HepG2 (cell line): ENCODE data around the gene CLTCL1. TPM values are rescaled to one million over a fixed set of nuclear protein-coding genes. Genes with fewer than 3 reads are reported as not detected.

Experiments
- ATAC-seq: fragments of 200-7000 bp; cut with Tn5 transposase; 3 replicates; pipeline ENCODE4 v1.9.1; 2020; ENCODE audit warnings: mild to moderate bottlenecking, moderate library complexity
- BruUV-seq: library from RNA; stranded (reverse); fragments of 400-500 nt; replicated peaks from 2 replicates; lab custom pipeline; 2021; lab: Mats Ljungman, UMichigan
- CTCF ChIA-PET: fragments of 300-600 bp; formaldehyde crosslinking; extraction: SDS; loops from one replicate; lab custom pipeline; 2021; ENCODE audit warnings: low total read pairs, inconsistent platforms, low intra/inter-chr PET ratio; lab: Yijun Ruan, JAX
- POLR2A ChIA-PET: fragments of 350-600 bp; sonication (Branson Sonifier 250); formaldehyde crosslinking; loops from one replicate; lab custom pipeline; 2020; ENCODE audit warnings: antibody characterized with exemption, inconsistent platforms; lab: Yijun Ruan, JAX
- DNase-seq: peaks from one replicate; pipeline ENCODE4 v3.0.0-alpha.2; 2015; ENCODE audit warnings: low spot score
- FAIRE-seq: peaks from 3 replicates; lab custom pipeline; 2011; peaks lifted over from hg19 to GRCh38; lab: Jason Lieb, UNC
- H2AFZ ChIP-seq: one replicate; pipeline ENCODE4 v1.6.1; 2011; ENCODE audit warnings: low read length, inconsistent platforms
- H3K27ac ChIP-seq: fragments of 300-600 bp; 3 replicates; pipeline ENCODE4 v1.8.0; 2011; ENCODE audit warnings: mixed run types, mild to moderate bottlenecking, mixed read lengths, low read length, inconsistent platforms; ENCODE audit not compliant: insufficient read depth; ENCODE audit errors: extremely low read length
- H3K27me3 ChIP-seq, 2 experiments: fragments of 200-600 bp in 1 of 2; 2 replicates in 1 of 2; 3 replicates in 1 of 2; pipeline versions ENCODE4 v1.6.0 to v1.8.0; 2011; ENCODE audit warnings: low read length in 2 of 2, mild to moderate bottlenecking in 2 of 2, moderate library complexity in 2 of 2, inconsistent platforms in 1 of 2; ENCODE audit not compliant: insufficient read depth in 2 of 2, control insufficient read depth in 1 of 2
- H3K36me3 ChIP-seq, 2 experiments: fragments of 200-600 bp in 1 of 2; replicated peaks in 1 of 2; 2 replicates in 1 of 2; 3 replicates in 1 of 2; pipeline versions ENCODE4 v1.5.1 to v1.8.0; 2011; ENCODE audit warnings: low read length in 2 of 2, inconsistent platforms in 1 of 2; ENCODE audit not compliant: insufficient read depth in 2 of 2, control insufficient read depth in 1 of 2
- H3K4me1 ChIP-seq: 2 replicates; pipeline ENCODE4 v1.5.1; 2012; ENCODE audit warnings: low read length, inconsistent platforms; ENCODE audit not compliant: insufficient read depth
- H3K4me2 ChIP-seq: 2 replicates; pipeline ENCODE4 v1.6.0; 2011; ENCODE audit warnings: low read depth, low read length, inconsistent platforms
- H3K4me3 ChIP-seq, 3 experiments: fragments of 200-600 bp in 1 of 3; sonication (generic), shearing (Covaris generic) in 1 of 3; replicated peaks in 1 of 3; 2 replicates each; pipeline ENCODE4 v1.5.1; 2011 to 2016; ENCODE audit warnings: low read length in 3 of 3, inconsistent platforms in 2 of 3, low read depth in 2 of 3, mild to moderate bottlenecking in 2 of 3, control low read depth in 1 of 3, mixed read lengths in 1 of 3; ENCODE audit not compliant: insufficient read depth in 1 of 3
- H3K79me2 ChIP-seq: one replicate; pipeline ENCODE4 v1.6.1; 2011; ENCODE audit warnings: low read length, inconsistent platforms; ENCODE audit not compliant: insufficient read depth
- H3K9ac ChIP-seq: 2 replicates; pipeline ENCODE4 v1.6.0; 2011; ENCODE audit warnings: mild to moderate bottlenecking, low read depth, low read length, inconsistent platforms; ENCODE audit not compliant: insufficient read depth
- H3K9me3 ChIP-seq: 2 replicates; pipeline ENCODE4 v1.5.1; 2012; ENCODE audit warnings: mild to moderate bottlenecking, low read length
- H4K20me1 ChIP-seq: 2 replicates; pipeline ENCODE4 v1.6.0; 2011; ENCODE audit warnings: inconsistent platforms, mild to moderate bottlenecking, low read length, moderate library complexity; ENCODE audit not compliant: insufficient read depth
- ATF5 ChIP-seq: sonication (generic); formaldehyde crosslinking; IDR thresholded peaks from 2 replicates; pipeline ENCODE4 v1.4.0; 2020; ENCODE audit warnings: mild to moderate bottlenecking, low read depth, missing genetic modification reagents
- CEBPB ChIP-seq: IDR thresholded peaks from 2 replicates; pipeline ENCODE4 v1.6.1; 2011; ENCODE audit warnings: low read depth, low read length, improper control_type of control experiment, borderline replicate concordance
- HDAC6 ChIP-seq: fragments of 200-600 bp; sonication (generic); IDR thresholded peaks from 2 replicates; pipeline ENCODE4 v1.7.0; 2017; ENCODE audit warnings: mild to moderate bottlenecking, antibody characterized with exemption, low read length, low read depth
- MBD4 ChIP-seq: IDR thresholded peaks from 2 replicates; pipeline ENCODE4 v1.6.1; 2012; ENCODE audit warnings: low read length, inconsistent platforms, borderline replicate concordance
- MEIS1 ChIP-seq: sonication (generic); formaldehyde crosslinking; IDR thresholded peaks from 2 replicates; pipeline ENCODE4 v1.9.0; 2021; ENCODE audit warnings: mild to moderate bottlenecking, missing genetic modification reagents, moderate library complexity, borderline replicate concordance
- NFYC ChIP-seq: IDR thresholded peaks from 2 replicates; pipeline ENCODE4 v1.6.1; 2016; ENCODE audit warnings: missing genetic modification reagents, missing compliant biosample characterization
- PAF1 ChIP-seq: IDR thresholded peaks from 2 replicates; pipeline ENCODE4 v1.6.1; 2016; ENCODE audit warnings: missing genetic modification reagents, missing compliant biosample characterization
- PAXIP1 ChIP-seq: sonication (generic); formaldehyde crosslinking; conservative IDR thresholded peaks from 2 replicates; pipeline ENCODE4 v1.4.0; 2020; ENCODE audit warnings: mild to moderate bottlenecking, missing genetic modification reagents, moderate library complexity
- POGZ ChIP-seq: sonication (generic); formaldehyde crosslinking; IDR thresholded peaks from 2 replicates; pipeline ENCODE4 v1.4.0; 2020; ENCODE audit warnings: mild to moderate bottlenecking, missing genetic modification reagents
- PRPF4 ChIP-seq: fragments of 200-400 bp; formaldehyde crosslinking; IDR thresholded peaks from 2 replicates; pipeline ENCODE4 v1.6.1; 2016; ENCODE audit warnings: low read length, low read depth; ENCODE audit not compliant: poor library complexity, severe bottlenecking
- SIN3B ChIP-seq: fragments of 150-350 bp; IDR thresholded peaks from 2 replicates; pipeline ENCODE4 v1.6.1; 2014; ENCODE audit warnings: low read length
- SRF ChIP-seq: IDR thresholded peaks from 2 replicates; pipeline ENCODE4 v1.6.1; 2011; ENCODE audit warnings: mild to moderate bottlenecking, low read depth, low read length, moderate library complexity
- STAG1 ChIP-seq: sonication (generic); formaldehyde crosslinking; IDR thresholded peaks from 2 replicates; pipeline ENCODE4 v1.4.0; 2020; ENCODE audit warnings: missing genetic modification reagents
- TARDBP ChIP-seq: sonication (generic); formaldehyde crosslinking; IDR thresholded peaks from 2 replicates; pipeline ENCODE4 v1.8.0; 2022; ENCODE audit warnings: mild to moderate bottlenecking, missing genetic modification reagents
- TCF7L2 ChIP-seq: IDR thresholded peaks from 2 replicates; pipeline ENCODE4 v1.6.1; 2011; ENCODE audit warnings: mild to moderate bottlenecking, low read depth, low read length, moderate library complexity
- THRA ChIP-seq: sonication (generic); formaldehyde crosslinking; IDR thresholded peaks from 2 replicates; pipeline ENCODE4 v1.4.0; 2020; ENCODE audit warnings: missing genetic modification reagents, borderline replicate concordance
- ZC3H4 ChIP-seq: sonication (generic); formaldehyde crosslinking; IDR thresholded peaks from 2 replicates; pipeline ENCODE4 v1.4.0; 2020; ENCODE audit warnings: missing genetic modification reagents, borderline replicate concordance
- ZNF790 ChIP-seq: sonication (generic); formaldehyde crosslinking; IDR thresholded peaks from 2 replicates; pipeline ENCODE4 v1.8.0; 2022; ENCODE audit warnings: missing genetic modification reagents, mild to moderate bottlenecking, borderline replicate concordance
- WGBS: methylation state at CpG from one replicate; pipeline ENCODE4 v1.1.6; 2017; ENCODE audit warnings: low lambda C conversion rate; 5-methylcytosine and 5-hydroxymethylcytosine counted together
- in situ Hi-C: cut with HindIII; loops from 2 replicates; pipeline ENCODE4 v1.10.0; 2017; ENCODE audit warnings: low pct_unique_long_range_greater_than_20kb; ENCODE audit not compliant: extremely low pct_ligation_motif_present
- intact Hi-C: fragments of 100-400 bp; cut with micrococcal nuclease; formaldehyde crosslinking; loops from one replicate; pipeline ENCODE4 v1.10.0; 2022; ENCODE audit not compliant: unreplicated experiment
- polyA plus RNA-seq, 8 experiments: library from polyadenylated mRNA; depleted of rRNA in 3 of 8; stranded (reverse) in 7 of 8; unstranded in 1 of 8; fragments of >200 nt; fragmentation: Illumina TruSeq in 4 of 8; extraction: Trizol in 4 of 8; gene quantifications; 2 replicates each; pipeline versions ENCODE4 v1.2.1 to v1.2.3, GENCODE V29; 2011 to 2016; ENCODE audit warnings: low read depth in 4 of 8, missing spikeins in 1 of 8, mixed read lengths in 1 of 8; ENCODE audit not compliant: insufficient read depth in 1 of 8
- total RNA-seq, 5 experiments: library from RNA; depleted of rRNA; stranded (reverse); fragments of >200 nt; fragmentation: Illumina TruSeq; extraction: Trizol; gene quantifications; 2 replicates each; pipeline ENCODE4 v1.2.3, GENCODE V29; 2016; ENCODE audit warnings: low read depth in 1 of 5
- TF ChIP-seq, protein P1 (sequence below): sonication (generic); IDR thresholded peaks from 2 replicates; pipeline ENCODE4 v1.6.1; 2016; ENCODE audit warnings: low read depth, borderline replicate concordance
- TF ChIP-seq, protein P2 (sequence below): sonication (generic); formaldehyde crosslinking; IDR thresholded peaks from 2 replicates; pipeline ENCODE4 v1.8.0; 2022; ENCODE audit warnings: mild to moderate bottlenecking, missing genetic modification reagents, moderate library complexity

The CLTCL1 gene
- total and polyA plus RNA-seq, 2 of the 13 experiments (the other 11 are each of a cell fraction or from before 2014, with no cell fraction given) = 8.1 to 10.9 TPM

DNA sequence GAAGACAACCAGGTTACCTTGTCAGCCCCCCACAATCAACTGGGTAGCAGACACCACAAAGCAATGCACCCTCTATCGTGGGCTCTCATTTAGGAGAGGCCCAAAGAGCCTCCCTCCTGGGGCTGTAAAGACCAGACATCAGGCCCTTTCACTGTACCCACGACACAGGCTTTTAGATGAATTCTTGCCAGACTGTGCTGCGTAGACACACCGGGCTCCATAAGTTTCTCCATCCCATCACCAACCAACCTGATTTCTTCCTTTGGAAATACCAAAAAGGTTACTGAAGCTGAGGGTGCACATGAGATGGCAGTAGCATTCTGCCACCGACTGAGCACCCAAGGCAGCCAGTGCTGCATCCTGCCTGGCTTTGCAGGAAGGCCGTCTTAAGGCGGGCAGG, 66.5 kb downstream of the CLTCL1 start:
- Histone ChIP-seq H3K79me2 (no peaks in the 10 kb centered on the region), H3K27me3 (no peaks in the 10 kb centered on the region), H3K9ac (no peak overlapping the region), H2AFZ (no peak overlapping the region), H4K20me1 (no peaks in the 10 kb centered on the region), H3K9me3 (no peaks in the 10 kb centered on the region), H3K27ac (no peak overlapping the region), H3K4me1 (no peaks in the 10 kb centered on the region), H3K36me3 (peaks cover 6 to 36% of the 10 kb centered on the region in 2 experiments; a peak in 4 of 5 replicates), H3K4me3 (no peak overlapping the region), H3K4me2 (no peak overlapping the region)
- TF ChIP-seq NFYC (CRISPR knock-in tag) = no peak
- no peak for TF ChIP-seq MEIS1
- no peak for TF ChIP-seq ZNF790 (CRISPR knock-in tag)
- no peak for TF ChIP-seq HDAC6
- no peak for TF ChIP-seq POGZ (CRISPR knock-in tag)
- TF ChIP-seq PAXIP1 (CRISPR knock-in tag) = no peak
- no peak for TF ChIP-seq SRF
- no peak for TF ChIP-seq MBD4
- TF ChIP-seq SIN3B = no peak
- no peak for TF ChIP-seq TCF7L2
- TF ChIP-seq, protein P1, sequence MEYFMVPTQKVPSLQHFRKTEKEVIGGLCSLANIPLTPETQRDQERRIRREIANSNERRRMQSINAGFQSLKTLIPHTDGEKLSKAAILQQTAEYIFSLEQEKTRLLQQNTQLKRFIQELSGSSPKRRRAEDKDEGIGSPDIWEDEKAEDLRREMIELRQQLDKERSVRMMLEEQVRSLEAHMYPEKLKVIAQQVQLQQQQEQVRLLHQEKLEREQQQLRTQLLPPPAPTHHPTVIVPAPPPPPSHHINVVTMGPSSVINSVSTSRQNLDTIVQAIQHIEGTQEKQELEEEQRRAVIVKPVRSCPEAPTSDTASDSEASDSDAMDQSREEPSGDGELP = no peak
- no peak for TF ChIP-seq CEBPB
- TF ChIP-seq THRA (CRISPR knock-in tag) = no peak
- no peak for TF ChIP-seq PAF1 (CRISPR knock-in tag)
- TF ChIP-seq TARDBP (CRISPR knock-in tag) = no peak
- no peak for TF ChIP-seq STAG1
- TF ChIP-seq ATF5 = no peak
- no peak for TF ChIP-seq PRPF4
- TF ChIP-seq, protein P2, sequence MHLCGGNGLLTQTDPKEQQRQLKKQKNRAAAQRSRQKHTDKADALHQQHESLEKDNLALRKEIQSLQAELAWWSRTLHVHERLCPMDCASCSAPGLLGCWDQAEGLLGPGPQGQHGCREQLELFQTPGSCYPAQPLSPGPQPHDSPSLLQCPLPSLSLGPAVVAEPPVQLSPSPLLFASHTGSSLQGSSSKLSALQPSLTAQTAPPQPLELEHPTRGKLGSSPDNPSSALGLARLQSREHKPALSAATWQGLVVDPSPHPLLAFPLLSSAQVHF (CRISPR knock-in tag) = no peak
- TF ChIP-seq ZC3H4 (CRISPR knock-in tag) = no peak
- intact Hi-C loops (no loop called here), in situ Hi-C loops (no loop called here)
- FAIRE-seq (no peak), DNase-seq (no peak), ATAC-seq (no peak)
- no TSS peak for BruUV-seq
- WGBS = 90% methylated on average over 7 of the region's 7 CpGs
- ChIA-PET POLR2A (no interaction called here), CTCF (no interaction called here)
